ENCODE data around the gene ANKRD60. TPM values are rescaled to one million over a fixed set of nuclear protein-coding genes. Genes with fewer than 3 reads are reported as not detected.

Gene ANKRD60
- total RNA-seq, 1 donor from 2014 or later = not detected

GRCh38 chr20:58192567-58192966 is 35.9 kb downstream of the ANKRD60 start:
- no peaks in the 10 kb centered on the region for H3K4me1 ChIP-seq
- no peak for DNase-seq
- H3K9me3 ChIP-seq (replicated peaks) = peaks cover 4% of the 10 kb centered on the region
- TF ChIP-seq CTCF (IDR thresholded peaks at IDR 0.05; ENCODE audit: borderline replicate concordance) = peak; percentile 66
- no peak overlapping the region for H3K4me3 ChIP-seq
- H3K36me3 ChIP-seq = no peaks in the 10 kb centered on the region
- peaks cover 62% of the 10 kb centered on the region for H3K27me3 ChIP-seq (ENCODE audit: low read depth)
- intact Hi-C loops (cut with micrococcal nuclease) = no loop called here
- no peak overlapping the region for H3K27ac ChIP-seq (replicated peaks)

GRCh38 chr20:58192065-58192464 is 36.4 kb downstream of the ANKRD60 start:
- Histone ChIP-seq H3K4me3 (no peak overlapping the region), H3K27ac (replicated peaks) (no peak overlapping the region), H3K36me3 (no peaks in the 10 kb centered on the region), H3K27me3 (ENCODE audit: low read depth) (peaks cover 62% of the 10 kb centered on the region), H3K4me1 (no peaks in the 10 kb centered on the region), H3K9me3 (replicated peaks) (peaks cover 4% of the 10 kb centered on the region)
- TF ChIP-seq CTCF (IDR thresholded peaks at IDR 0.05; ENCODE audit: borderline replicate concordance) = no peak
- DNase-seq = no peak
- intact Hi-C loops (cut with micrococcal nuclease) = no loop called here

GRCh38 chr20:58188527-58188926 is 39.9 kb downstream of the ANKRD60 start:
- H3K36me3 ChIP-seq = no peaks in the 10 kb centered on the region
- H3K27ac ChIP-seq (replicated peaks) = no peak overlapping the region
- peaks cover 90% of the 10 kb centered on the region for H3K27me3 ChIP-seq (ENCODE audit: low read depth)
- peaks cover 16% of the 10 kb centered on the region for H3K9me3 ChIP-seq (replicated peaks)
- intact Hi-C loops (cut with micrococcal nuclease) = no loop called here
- H3K4me3 ChIP-seq = no peak overlapping the region
- no peaks in the 10 kb centered on the region for H3K4me1 ChIP-seq
- DNase-seq = no peak
- no peak for TF ChIP-seq CTCF (IDR thresholded peaks at IDR 0.05; ENCODE audit: borderline replicate concordance)

- peaks cover 18% of the 10 kb centered on the region for H3K9me3 ChIP-seq (replicated peaks)
- H3K4me1 ChIP-seq = peaks cover under 1% of the 10 kb centered on the region
- intact Hi-C loops (cut with micrococcal nuclease) = no loop called here
- no peak for DNase-seq
- no peaks in the 10 kb centered on the region for H3K36me3 ChIP-seq
- H3K27me3 ChIP-seq (ENCODE audit: low read depth) = peaks cover 90% of the 10 kb centered on the region
- no peak overlapping the region for H3K4me3 ChIP-seq
- no peak for TF ChIP-seq CTCF (IDR thresholded peaks at IDR 0.05; ENCODE audit: borderline replicate concordance)
- no peak overlapping the region for H3K27ac ChIP-seq (replicated peaks)
Observed at GRCh38 chr20:58184984-58185383, 43.5 kb downstream of the ANKRD60 start.

DNA sequence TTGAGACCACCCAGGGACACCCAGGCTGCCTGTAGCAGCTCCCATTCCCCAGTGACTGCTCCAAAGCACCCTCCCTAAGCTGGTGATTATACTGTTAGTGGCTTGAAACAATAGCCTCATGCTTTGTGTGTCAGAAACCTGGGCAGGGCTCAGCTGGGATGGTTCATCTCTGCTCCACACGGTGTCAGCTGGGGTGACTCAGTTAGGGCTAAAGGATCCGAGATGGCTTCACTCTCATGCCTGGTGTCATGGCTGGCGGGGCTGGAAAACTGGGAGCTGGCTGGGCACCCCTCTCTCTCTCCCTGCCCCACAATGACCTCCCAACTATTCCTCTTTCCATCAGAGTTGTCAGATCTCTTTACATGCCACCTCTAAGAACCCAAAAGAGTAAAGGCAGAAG is 44.4 kb downstream of the ANKRD60 start:
- DNase-seq = no peak
- Histone ChIP-seq H3K36me3 (no peaks in the 10 kb centered on the region), H3K9me3 (replicated peaks) (peaks cover 18% of the 10 kb centered on the region), H3K4me1 (peaks cover 10% of the 10 kb centered on the region), H3K4me3 (no peak overlapping the region), H3K27me3 (ENCODE audit: low read depth) (peaks cover 90% of the 10 kb centered on the region), H3K27ac (replicated peaks) (no peak overlapping the region)
- TF ChIP-seq CTCF (IDR thresholded peaks at IDR 0.05; ENCODE audit: borderline replicate concordance) = no peak
- intact Hi-C loops (cut with micrococcal nuclease) = no loop called here

Data from left ventricle myocardium inferior (tissue), 1 donor.